Ishikawa (cell line): ENCODE results near the gene KIAA1191.

Experiments used
- CEBPB ChIP-seq: IDR thresholded peaks from 2 replicates; pipeline ENCODE4 v1.6.1; 2012
- EP300 ChIP-seq: IDR thresholded peaks from 2 replicates; pipeline ENCODE4 v1.6.1; 2012; ENCODE audit warnings: borderline replicate concordance
- NFIC ChIP-seq: IDR thresholded peaks from 2 replicates; pipeline ENCODE4 v1.6.1; 2012

DNA sequence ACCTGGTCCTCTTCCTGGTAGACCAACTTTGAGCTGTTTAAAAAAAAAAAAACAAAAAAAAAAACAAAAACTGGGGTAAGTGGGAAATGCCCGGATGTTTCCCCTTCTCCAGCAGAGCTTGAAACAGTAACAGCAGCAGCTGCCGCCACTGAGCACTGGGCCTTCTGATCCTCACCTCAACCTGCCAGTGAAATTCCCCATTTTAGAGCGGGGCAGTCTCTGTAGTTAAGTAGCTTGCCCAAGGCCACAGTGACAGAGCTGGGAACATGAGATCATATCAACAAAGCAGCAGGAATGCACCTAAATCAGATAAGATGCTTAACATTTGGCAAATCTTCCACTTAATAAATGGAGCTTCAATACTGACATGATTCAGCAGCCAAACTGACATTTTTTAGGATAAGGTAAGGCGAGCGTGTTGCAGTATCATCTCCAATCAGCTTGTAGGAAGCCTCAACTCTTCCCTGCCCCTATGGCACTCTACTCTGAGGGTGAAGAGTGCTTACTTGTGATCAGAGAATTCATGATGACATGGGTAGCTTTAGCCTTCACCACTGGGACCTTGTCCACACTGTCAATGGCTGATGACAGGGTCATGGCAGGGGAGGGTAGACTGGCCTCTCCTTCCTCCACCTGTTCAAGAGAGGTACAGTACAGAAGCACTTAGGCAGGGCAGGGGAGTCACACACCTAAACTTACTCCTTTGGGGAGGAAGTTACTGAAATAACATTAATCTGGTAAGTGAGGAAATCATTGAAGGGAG lies 9.3 kb downstream of the KIAA1191 start:
- TF ChIP-seq EP300 (no peak), CEBPB (no peak), NFIC (no peak)
